ENCODE data around the gene ABHD17B.
"Not testable (repeated sequence)": the region's sequence is repeated elsewhere in the genome, so short reads cannot be mapped to it uniquely, and the experiment has no call there.

The ABHD17B gene

DNA sequence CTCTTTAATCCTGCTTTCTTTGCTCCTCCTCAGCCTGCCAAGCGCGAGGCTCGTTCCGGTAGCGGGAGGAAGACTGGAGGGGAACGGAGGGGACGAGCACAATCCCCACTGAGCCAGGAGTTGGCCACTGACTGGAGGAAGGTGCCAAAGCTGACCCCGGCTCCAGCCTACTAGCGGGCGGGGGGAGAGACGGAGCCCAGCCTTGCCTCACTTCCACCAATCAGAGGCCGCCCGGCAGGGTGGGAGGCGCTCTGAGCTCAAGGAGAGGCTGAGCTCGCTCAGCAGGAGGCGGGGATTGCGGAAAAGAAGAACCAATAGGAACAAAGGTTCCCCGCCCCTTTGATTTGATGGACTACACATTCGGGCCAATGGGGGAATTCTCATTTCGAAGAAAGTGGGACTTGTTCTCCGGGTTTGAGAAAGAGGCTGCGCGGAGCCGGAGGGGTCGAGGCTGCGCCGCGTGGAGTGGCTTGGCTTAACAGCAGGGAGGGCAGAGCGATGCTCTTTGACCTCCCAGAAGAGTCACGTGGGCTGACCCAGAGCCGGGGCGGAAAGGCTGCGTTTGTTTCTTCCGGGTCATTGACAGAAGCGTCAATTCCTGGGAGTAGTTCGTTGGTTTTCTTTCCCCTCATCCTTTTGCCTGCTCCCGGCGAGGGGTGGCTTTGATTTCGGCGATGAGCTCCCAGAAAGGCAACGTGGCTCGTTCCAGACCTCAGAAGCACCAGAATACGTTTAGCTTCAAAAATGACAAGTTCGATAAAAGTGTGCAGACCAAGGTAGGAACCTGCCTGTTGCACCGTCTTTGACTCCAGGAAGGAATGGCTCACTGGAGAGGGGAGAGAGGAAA, at the start of gene ABHD17B, which contains the start of gene C9orf85:
Gene ABHD17B, minus strand, starts transcription at position 133 of the 847 bp plus-strand sequence. CDS start 36,113 bp downstream, outside the sequence.
Gene C9orf85, plus strand, starts transcription at position 579 of the 847 bp plus-strand sequence. Its CDS starts 96 bp downstream, at position 675.
- FAIRE-seq = peak; percentile 98

DNA sequence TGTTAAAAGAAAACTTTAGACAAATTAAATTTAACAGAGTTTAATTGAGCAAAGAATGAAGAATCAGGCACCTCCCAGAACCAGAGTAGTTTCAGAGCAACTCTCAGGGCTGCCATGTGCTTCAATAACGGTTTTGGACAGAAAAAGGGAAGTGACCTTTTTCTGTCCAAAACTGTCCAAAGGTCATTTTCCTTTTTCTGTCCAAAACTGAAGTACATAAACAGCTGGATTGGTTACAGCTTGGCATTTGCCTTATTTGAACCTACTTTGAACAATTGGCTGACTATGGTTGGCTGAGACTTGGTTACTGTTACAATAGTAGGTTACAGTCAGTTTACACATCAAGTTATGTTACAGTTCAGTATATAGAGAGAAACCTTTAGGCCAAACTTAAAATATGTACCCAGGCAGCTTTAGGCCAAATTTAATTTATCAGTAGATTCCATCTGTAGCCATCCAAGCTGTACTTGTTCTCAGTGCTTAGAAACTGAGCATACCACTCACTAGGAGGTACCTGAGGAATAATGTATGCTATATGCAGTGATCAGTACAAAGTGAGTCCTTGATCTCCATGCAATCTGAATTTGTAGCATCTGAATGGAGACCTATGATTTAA, 44.4 kb upstream of the ABHD17B start:
- no peak for FAIRE-seq

DNA sequence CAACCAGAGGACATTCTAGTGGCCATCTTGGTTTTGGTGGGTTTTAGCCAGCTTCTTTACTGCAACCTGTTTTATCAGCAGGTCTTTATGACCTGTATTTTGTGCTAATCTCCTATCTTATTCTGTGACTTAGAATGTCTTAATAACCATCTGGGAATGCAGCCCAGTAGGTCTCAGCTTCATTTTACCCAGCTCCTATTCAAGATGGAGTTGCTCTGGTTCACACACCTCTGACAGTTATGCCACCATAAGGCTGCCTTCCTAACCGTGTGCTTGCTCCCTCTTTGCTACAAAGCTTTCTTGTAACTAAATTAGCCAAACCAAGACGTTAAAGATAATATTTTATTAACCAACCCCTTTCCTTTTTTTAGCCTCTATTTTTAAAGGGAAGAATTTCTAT, 43.7 kb upstream of the ABHD17B start:
- not testable (repeated sequence) for FAIRE-seq

DNA sequence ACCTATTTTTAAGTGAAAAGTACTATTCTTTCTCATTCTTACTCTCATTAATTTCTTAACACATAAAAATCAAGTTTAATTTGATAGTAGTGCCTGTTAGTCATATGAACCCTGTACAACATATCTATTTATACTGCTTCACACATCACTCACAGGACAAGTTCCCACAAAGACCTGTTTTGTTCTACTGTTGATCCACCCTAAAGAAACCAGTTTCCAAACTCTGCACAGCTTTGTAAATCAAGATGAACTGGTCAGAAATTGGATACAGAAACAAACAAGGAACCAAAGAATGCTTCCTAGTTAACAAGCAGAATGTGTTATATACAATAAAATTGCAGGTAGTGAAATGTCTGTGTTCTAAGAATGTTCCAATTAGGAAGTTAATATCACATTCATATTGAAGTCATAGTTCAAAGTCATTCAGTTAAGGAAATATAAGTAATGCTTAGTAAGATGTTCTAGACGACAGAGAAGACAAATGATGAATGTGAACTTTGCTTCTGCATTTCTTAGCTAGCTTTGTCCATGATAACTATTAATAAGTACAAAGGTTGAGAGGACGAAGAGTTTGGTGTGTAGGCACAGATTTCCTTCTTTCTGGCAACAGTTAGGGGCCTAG, 33.9 kb upstream of the ABHD17B start:
- no peak for FAIRE-seq

DNA sequence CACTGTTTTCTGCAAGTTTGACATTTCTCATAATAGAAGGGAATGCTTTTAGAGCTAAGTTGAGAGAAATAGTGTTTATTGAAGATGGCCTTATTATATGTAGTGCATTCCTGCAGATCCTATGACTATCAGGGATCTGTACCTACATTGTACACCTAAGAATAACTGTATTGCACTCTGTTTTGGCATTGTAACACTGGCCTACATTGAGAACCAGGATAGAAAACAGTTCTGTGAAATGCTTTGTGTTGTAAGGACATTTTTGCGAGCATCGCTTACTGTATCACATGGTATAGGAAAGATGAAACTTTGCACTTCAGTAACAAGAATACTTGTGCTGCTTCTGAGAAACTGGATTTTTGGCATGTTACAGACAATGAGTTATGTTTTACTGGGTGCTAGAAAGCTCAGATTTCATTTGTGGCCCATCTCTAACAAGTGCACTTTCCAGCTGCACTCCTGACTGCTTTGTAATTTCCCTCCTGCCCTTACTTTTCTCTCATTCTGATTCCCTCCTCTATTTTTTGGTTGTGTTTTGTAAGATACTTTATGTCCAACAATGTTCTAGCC, 31.1 kb upstream of the ABHD17B start:
- no peak for FAIRE-seq

DNA sequence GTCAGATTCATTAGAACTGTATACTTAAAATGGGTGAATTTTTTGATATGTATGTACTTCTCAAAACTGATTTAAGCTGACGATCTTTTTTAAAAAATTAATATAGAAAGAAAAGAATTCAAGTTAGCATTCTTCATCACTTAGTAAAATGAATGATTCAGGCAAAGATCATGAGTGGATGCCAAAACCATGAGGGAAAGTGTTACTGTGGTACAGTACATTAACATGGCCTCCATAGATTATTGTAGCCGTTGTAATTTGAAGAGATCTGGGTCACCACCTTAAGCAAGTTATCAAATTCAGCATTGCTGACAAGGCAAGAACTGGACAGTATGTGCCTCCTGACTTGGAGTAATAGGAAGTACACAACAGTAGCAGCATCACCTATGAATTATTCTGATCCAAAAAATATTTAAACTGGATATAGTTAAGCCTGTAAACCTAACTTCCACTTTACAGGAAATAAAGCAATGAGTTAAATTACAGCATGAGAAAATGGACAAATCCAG, 30.1 kb upstream of the ABHD17B start:
- no peak for FAIRE-seq

DNA sequence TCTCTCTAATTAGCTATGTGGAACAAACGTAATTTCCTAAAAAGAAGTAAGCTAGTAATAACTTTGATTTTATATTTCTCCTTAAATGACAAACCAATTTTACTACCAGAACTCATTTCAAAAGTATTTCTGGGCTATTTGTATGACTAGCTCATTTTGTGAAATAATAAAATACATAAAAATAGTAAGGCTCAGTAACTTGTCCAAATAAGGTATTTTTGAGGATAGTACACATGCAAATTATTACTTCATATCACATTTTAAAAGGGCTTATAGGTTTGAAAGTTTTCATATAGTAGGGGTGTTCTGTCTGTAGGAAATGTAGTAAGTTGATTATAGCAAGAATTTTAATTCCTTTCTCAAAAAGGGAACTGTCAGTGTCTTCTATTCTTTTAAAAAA, 26.9 kb upstream of the ABHD17B start:
- FAIRE-seq = no peak

DNA sequence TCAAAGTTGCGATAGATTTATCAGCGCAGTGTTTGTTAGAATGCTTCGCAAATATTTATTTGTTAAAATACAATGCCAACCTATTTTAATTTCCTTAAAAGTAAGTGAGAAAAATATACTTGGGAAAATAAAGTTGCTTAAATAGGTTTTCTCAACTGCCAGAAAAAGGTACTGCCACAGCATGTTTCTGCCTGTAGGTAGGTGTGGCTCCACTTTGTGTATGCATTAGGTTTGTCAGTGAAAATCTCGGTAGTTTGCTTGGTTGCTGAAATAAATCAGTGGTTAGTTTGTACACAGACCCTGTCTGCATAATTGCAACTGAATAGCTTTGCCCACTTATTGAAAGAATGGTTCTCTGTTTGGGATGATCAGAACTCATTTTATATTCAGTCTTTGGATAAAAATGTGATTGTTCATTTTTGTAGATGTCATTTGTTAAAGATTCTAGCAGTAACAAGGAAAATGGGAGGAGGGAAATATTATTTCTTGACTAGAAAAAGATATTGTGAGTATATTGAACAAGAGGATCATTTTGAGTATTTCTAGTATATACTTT, 26.2 kb upstream of the ABHD17B start:
- FAIRE-seq = no peak

DNA sequence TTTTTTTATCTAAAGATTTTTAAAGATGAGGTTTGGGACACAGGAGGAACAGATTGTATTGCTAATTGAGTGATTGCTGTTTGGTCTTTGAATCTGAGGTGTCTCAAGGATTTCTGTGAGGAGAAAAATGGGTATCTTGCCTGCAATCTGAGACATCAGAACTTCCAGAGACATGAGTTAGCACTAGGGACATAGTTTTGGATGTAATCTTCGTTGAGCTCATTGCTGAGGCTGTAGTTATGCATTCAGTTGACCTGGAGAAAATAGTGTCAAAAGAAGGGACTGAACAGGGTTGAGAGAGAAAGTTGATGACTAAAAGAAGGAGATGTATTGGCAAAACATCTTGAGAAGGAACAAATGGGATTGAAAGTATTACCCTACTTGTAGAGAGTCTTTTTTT, 25.1 kb upstream of the ABHD17B start:
- no peak for FAIRE-seq

DNA sequence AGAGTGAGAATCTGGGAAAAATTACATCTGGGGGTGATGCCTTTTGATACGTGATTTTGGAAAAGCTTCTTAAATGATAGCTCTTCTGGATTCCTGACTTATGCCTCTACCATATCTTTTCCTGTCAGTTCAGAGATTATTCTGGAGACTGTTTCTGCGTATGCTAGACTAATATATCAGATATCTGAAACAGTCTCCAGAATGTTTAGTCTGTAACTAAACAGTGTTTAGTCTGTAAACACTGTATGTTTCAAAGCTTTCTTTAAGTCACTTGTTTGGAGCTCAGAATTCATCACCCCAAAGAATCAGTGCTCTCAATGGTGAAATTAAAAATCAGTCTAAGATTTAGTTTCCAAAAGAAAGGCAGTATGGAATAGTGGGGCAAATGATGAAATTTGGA, 20.2 kb upstream of the ABHD17B start:
- no peak for FAIRE-seq

DNA sequence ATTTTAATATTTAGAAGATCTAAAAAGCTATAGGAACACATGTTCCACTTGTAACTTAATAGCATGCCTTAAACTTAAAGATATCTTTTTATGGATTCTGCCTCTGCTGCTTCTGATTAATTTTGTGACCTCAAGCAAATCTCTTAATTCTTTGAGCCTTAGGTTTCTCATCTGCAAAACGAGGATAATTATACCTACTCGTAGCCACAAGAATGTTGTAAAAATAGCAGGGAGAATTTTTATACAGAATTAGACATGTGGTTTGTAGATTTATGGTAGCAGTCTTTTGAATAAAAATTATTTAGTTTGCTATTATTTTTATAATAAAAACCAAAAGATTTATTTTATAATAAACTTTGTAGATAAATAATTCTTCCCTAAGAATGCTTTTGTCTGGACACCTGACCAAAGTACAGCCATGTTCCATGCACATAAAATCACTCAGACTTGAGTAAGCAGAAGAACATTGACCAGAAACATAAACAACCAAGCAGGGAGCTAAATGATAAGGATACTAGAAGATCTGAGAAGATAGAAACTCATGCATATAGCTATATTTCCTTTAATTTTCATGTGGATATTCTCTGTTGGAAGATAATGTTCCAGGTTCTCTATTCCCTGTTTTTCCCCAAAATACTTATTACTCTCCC, 18.9 kb upstream of the ABHD17B start:
- FAIRE-seq = no peak

DNA sequence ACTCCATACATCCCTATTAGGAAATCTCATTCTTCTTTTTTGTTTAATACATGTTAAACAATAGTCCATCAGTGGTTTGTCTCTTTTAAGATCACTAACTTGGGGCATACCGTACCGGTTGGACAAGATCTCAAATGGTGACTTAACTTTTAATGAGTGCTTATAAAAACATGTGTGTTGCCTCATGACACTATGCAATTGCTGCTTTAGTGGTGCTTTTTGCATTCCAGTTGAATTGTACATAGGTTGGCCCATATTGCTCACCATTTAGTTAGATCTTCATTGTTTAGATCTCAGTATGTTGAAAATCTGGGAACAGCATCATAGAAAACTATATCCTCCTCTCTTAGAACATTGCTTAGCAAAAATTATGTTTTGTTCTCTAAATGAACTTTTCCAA, 18.2 kb upstream of the ABHD17B start:
- no peak for FAIRE-seq

DNA sequence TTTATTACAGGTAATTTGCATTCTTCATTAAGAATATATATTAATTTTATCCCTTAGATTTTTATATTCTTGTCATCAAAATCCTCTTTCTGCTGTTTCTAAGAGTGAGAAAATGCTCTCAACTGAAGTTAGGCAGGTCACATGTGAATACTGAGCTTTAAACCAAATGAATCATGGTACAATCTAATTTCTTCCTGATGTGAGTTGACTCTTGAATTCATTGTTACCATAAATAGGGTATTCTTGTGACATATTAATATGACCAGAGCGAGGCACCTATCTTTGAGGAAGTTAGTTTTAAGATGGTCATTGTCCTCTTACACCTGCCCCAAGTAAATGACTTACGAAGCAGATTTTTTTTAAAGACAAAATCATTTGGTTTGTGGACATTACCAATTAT, 17.8 kb upstream of the ABHD17B start:
- no peak for FAIRE-seq

DNA sequence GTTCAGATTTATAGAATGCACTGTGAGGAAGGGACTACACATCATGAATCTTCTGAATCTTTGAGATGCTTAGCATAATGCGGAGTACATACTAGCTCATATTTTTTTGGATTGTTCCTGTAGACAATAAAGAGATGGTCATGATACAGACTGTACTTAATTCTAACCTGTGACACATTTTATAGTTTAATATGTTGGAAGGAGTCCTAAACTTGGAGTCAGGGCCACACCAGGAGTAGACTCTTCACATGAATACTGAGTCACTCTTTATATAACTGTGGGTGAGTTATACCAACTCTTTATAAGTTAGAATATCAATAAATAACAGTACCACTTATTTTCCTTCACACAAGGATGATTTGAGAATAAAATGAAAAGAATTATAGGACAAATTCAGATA, 17.4 kb upstream of the ABHD17B start:
- no peak for FAIRE-seq

DNA sequence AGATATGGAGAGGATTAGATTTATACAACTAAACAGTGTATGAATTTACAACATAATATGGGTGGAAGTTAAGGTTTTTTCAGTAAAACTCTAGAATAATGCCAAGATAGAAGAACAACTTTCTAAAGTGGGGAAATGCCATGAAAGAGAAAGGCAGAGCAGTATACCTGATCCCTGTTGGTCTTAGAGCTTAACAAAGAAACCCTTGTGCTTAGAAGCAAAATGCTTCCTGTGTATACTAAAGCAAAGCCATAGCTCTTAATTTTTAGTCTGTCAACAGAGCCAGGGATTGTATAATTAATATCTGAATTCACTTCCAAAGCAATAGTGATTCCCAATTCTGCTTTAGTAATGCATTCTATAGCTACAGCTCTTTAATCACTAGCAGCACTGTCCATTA, 14.8 kb upstream of the ABHD17B start:
- no peak for FAIRE-seq

DNA sequence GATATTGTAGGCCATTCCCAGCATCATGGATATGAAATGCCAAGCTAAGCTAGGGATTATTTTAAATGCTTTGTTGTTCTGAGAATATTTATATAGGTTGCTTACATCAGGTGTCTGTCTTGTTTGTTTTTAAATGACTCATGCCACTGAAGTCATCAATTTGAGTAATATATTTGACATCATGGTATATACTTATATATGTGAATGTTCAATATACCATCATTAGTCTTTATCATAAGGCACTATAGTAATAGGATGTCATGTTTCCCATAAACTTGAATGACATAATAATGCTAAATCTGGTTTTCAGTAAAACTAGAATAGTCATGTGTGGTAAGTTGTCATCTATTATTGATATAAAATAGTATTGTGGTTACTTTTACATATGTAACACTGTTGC, 13.6 kb upstream of the ABHD17B start:
- no peak for FAIRE-seq

DNA sequence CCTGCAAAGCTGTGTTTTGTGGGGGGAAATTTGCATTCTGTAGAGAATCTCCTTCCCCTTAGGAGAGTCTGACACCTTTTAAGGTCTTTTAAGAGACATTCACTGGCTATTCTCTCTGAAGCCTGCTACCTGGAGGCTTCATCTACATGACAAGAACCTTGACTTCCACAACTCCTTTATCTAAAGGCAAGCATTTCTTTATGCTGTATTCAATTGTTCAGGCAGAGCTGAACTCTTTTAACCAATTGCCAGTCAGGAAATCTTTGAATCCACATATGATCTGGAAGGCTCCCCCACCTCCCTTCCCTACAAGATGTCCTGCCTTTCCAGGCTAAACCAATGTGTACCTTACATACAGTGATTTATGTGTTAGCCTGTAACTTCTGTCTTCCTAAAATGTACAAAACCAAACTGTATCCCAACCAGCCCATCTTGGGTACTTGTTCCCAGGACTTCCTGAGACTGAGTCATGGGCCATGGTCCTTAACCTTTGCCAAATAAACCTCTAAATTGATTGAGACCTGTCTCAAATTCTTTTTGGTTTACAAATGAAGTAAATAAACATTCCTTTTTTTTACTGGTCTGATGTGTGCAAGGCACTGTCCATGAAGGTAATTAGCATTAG, 10.3 kb upstream of the ABHD17B start:
- no peak for FAIRE-seq

DNA sequence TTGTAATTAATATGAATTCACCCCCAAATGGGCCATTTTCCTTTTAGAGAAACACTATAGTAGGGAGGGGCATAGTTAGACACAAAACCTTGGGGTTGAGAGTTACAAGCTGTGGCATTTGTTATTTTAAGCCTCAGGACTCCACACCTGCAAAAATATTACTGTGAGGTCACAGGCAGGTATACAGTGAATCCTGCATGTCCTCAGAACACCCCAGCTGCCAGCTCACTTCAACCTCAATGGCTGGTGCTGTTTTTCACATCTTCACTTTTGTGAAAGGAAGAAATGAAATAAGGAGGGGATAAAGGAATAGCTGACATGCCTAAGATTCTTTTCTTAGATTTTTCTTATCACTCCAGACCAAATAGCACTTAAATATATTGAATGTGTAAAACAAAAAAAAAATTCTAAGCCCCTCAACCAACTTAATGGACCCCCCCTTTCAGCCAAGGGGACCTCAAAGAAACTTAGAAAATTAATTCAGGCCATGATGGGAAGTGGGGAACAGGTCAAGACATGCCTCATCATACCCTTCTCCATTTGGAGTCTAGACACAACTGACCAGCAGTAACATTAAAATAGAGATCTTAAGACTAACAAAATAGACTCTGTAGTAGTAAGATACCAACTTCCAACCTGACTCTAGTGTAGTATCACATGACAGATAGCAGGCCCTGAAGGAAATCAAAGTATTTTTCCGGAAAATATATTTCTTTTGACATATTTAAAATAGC, 9.6 kb upstream of the ABHD17B start:
- FAIRE-seq = no peak

DNA sequence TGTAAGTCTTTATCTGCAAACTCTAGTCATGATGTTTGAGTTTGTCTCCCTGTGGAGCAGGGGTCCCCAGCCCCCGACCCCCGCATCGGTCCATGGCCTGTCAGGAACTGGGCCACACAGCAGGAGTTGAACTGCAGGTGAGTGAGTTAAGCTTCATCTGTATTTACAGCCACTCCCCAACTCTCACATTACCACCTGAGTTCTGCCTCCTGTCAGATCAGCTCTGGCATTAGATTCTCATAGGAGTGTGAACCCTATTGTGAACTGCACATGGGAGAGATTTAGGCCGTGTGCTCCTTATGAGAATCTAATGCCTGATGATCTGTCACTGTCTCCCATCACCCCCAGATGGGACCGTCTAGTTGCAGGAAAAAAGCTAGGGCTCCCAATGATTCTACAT, 7.4 kb upstream of the ABHD17B start:
- no peak for FAIRE-seq

DNA sequence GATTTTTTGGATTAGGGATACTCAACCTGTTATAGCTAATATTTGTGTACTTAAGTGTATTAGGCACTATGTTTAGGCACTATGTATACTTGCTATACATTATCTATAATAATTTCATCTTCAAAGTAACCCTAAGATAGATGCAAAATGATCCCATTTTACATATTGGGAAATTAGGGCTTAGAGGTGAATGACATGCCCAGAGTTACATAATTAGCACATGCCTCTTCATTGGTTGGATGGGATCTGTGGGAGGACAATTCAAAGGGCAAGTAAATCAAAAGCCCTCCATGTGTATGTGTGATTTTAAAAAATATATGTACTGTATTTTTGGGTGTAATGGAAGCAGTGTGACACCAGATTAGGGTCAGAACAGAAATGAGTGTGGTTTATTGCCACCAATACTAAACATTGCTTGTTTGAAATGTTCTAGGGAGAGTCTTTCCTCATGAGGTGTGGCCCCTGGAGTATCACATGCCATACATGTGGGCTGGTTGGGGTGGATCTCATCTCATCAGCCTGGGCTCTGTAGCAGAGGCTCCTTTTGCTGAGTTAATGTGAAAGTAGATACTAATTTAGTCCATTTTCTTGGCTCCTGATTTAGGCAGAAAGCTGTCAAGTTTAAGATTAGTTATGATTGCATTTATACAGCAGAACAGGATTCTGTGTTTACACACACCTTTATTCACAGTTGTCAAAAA, 6.0 kb upstream of the ABHD17B start:
- FAIRE-seq = no peak

DNA sequence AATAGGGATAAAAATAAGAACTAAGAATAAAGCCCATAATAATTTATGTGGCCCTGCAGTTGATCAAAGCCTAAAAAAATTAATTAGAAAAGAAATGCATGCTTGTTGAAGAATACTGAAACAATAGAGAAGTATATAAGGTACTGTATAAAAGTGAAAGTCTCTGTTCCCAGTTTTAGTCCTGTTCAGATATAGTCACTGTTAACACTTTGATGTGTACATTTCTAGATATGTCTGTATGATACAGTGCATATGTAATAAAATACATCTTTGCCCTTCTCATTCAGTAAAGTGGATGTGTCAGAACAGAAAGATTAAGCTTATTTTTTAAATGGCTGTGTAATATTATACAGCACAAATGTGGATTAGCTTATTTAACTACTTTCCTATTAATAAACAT, 4.5 kb upstream of the ABHD17B start:
- FAIRE-seq = no peak

Measured in TTC549 (cell line).